CD14-positive monocyte (primary cell): ENCODE results near the gene RERE. TPM values are rescaled to one million over a fixed set of nuclear protein-coding genes. Genes with fewer than 3 reads are reported as not detected.
A peak's percentile ranks its signal among the peaks of the same experiment; 100 is the strongest.

Source experiments
- DNase-seq, 3 donors: peaks; one replicate each; pipeline ENCODE4 v3.0.0-alpha.2; 2011 to 2022
- H2AFZ ChIP-seq: 2 replicates; pipeline ENCODE4 v1.6.0; 2012; ENCODE audit warnings: mild to moderate bottlenecking, low read depth, low read length, inconsistent platforms; ENCODE audit not compliant: insufficient read depth, poor library complexity, severe bottlenecking
- H3K27ac ChIP-seq, 2 donors: 1 replicate in 1 of 2; 2 replicates in 1 of 2; pipeline ENCODE4 v1.5.1; 2012 to 2013; ENCODE audit warnings: low read length in 2 of 2, control low read depth in 1 of 2, inconsistent platforms in 1 of 2, low read depth in 1 of 2, mild to moderate bottlenecking in 1 of 2
- H3K27me3 ChIP-seq, 2 donors: one replicate each; pipeline versions ENCODE4 v1.6.0 to v1.6.1; 2011 to 2013; ENCODE audit warnings: low read length in 2 of 2; ENCODE audit not compliant: control insufficient read depth in 2 of 2, insufficient read depth in 2 of 2
- H3K36me3 ChIP-seq, 2 donors: replicated peaks in 1 of 2; 1 replicate in 1 of 2; 2 replicates in 1 of 2; pipeline versions ENCODE4 v1.5.1 to v1.6.1; 2012 to 2013; ENCODE audit warnings: low read length in 2 of 2, control low read depth in 1 of 2, inconsistent platforms in 1 of 2, mild to moderate bottlenecking in 1 of 2; ENCODE audit not compliant: insufficient read depth in 2 of 2, control insufficient read depth in 1 of 2
- H3K4me1 ChIP-seq, 2 donors: 1 replicate in 1 of 2; 2 replicates in 1 of 2; pipeline versions ENCODE4 v1.5.1 to v1.6.1; 2012 to 2013; ENCODE audit warnings: low read length in 2 of 2, control low read depth in 1 of 2, inconsistent platforms in 1 of 2, mild to moderate bottlenecking in 1 of 2, moderate library complexity in 1 of 2; ENCODE audit not compliant: insufficient read depth in 2 of 2, control insufficient read depth in 1 of 2
- H3K4me2 ChIP-seq: replicated peaks from 2 replicates; pipeline ENCODE3; 2012; ENCODE audit warnings: low read length, moderate library complexity, mild to moderate bottlenecking; ENCODE audit not compliant: poor library complexity, severe bottlenecking; ENCODE audit errors: extremely low read depth
- H3K4me3 ChIP-seq, 3 experiments: fragments of 200-600 bp in 1 of 3; sonication (generic) in 1 of 3; replicated peaks in 1 of 3; 1 replicate in 2 of 3; 2 replicates in 1 of 3; pipeline ENCODE4 v1.5.1; 2011 to 2013; ENCODE audit warnings: low read length in 3 of 3, mild to moderate bottlenecking in 3 of 3, control low read depth in 2 of 3, low read depth in 2 of 3, inconsistent platforms in 1 of 3, moderate library complexity in 1 of 3
- H3K79me2 ChIP-seq: 2 replicates; pipeline ENCODE4 v1.6.0; 2012; ENCODE audit warnings: mild to moderate bottlenecking, control low read depth, inconsistent platforms, low read length, moderate library complexity; ENCODE audit not compliant: insufficient read depth
- H3K9ac ChIP-seq: 2 replicates; pipeline ENCODE4 v1.6.0; 2017; ENCODE audit warnings: low read length, mild to moderate bottlenecking; ENCODE audit not compliant: insufficient read depth, poor library complexity, severe bottlenecking
- H3K9me3 ChIP-seq, 2 donors: replicated peaks in 1 of 2; 1 replicate in 1 of 2; 2 replicates in 1 of 2; pipeline versions ENCODE4 v1.5.1 to v1.6.1; 2012 to 2013; ENCODE audit warnings: low read length in 2 of 2, control low read depth in 1 of 2; ENCODE audit not compliant: control insufficient read depth in 1 of 2, insufficient read depth in 1 of 2
- H4K20me1 ChIP-seq: 2 replicates; pipeline ENCODE4 v1.6.0; 2012; ENCODE audit warnings: mild to moderate bottlenecking, low read length, control low read depth, moderate library complexity; ENCODE audit not compliant: insufficient read depth
- H3K27ac Mint-ChIP-seq, 7 donors: one replicate each; pipeline ENCODE4 v1.8.0; 2020; ENCODE audit warnings: mild to moderate bottlenecking in 7 of 7, mixed read lengths in 7 of 7, moderate library complexity in 6 of 7, inconsistent platforms in 2 of 7
- H3K27me3 Mint-ChIP-seq, 3 donors: one replicate each; pipeline ENCODE4 v1.8.0; 2021 to 2022; ENCODE audit warnings: low read depth in 3 of 3, mild to moderate bottlenecking in 3 of 3, mixed read lengths in 3 of 3, moderate library complexity in 3 of 3, inconsistent platforms in 1 of 3
- H3K36me3 Mint-ChIP-seq, 2 donors: one replicate each; pipeline ENCODE4 v1.8.0; 2020; ENCODE audit warnings: mixed read lengths in 2 of 2, inconsistent platforms in 1 of 2, mild to moderate bottlenecking in 1 of 2
- H3K4me1 Mint-ChIP-seq: one replicate; pipeline ENCODE4 v1.8.0; 2020; ENCODE audit warnings: mild to moderate bottlenecking, mixed read lengths
- H3K4me3 Mint-ChIP-seq, 2 donors: one replicate each; pipeline ENCODE4 v1.8.0; 2020; ENCODE audit warnings: mild to moderate bottlenecking in 2 of 2, mixed read lengths in 2 of 2, moderate library complexity in 1 of 2
- H3K9me3 Mint-ChIP-seq, 7 donors: one replicate each; pipeline ENCODE4 v1.8.0; 2020 to 2022; ENCODE audit warnings: mixed read lengths in 7 of 7, mild to moderate bottlenecking in 6 of 7, moderate library complexity in 6 of 7, inconsistent platforms in 2 of 7
- CTCF ChIP-seq: fragments of 200-600 bp; IDR thresholded peaks from one replicate; pipeline ENCODE4 v1.8.0; 2022; ENCODE audit warnings: antibody characterized with exemption, mild to moderate bottlenecking
- WGBS: methylation state at CpG from one replicate; pipeline ENCODE4 v1.1.5; 2013; ENCODE audit warnings: missing lambda C conversion rate; ENCODE audit not compliant: insufficient coverage; 5-methylcytosine and 5-hydroxymethylcytosine counted together
- intact Hi-C, 2 donors: fragments of 100-400 bp; cut with micrococcal nuclease; formaldehyde crosslinking; loops; one replicate each; pipeline versions ENCODE4 v1.15.0 to v1.15.1; 2023
- polyA plus RNA-seq, 3 donors: library from polyadenylated mRNA; depleted of rRNA in 1 of 3; unstranded in 2 of 3; stranded (reverse) in 1 of 3; fragments of 300-500 nt in 2 of 3; fragments of >200 nt in 1 of 3; fragmentation: Illumina TruSeq in 2 of 3; gene quantifications; 1 replicate in 2 of 3; 2 replicates in 1 of 3; pipeline ENCODE4 v1.2.3, GENCODE V29; 2012 to 2021

The RERE gene
- polyA plus RNA-seq, 3 donors = 1.2 to 19.4 (median 3.8) TPM

- Histone ChIP-seq H3K4me1 (peaks cover 10 to 14% of the 10 kb centered on the region in 2 donors), H3K9me3 (no peaks in the 10 kb centered on the region), H3K27me3 (no peaks in the 10 kb centered on the region), H3K27ac (no peak overlapping the region), H2AFZ (no peak overlapping the region), H3K9ac (no peak overlapping the region), H4K20me1 (peaks cover 97% of the 10 kb centered on the region), H3K36me3 (peaks cover 44 to 81% of the 10 kb centered on the region in 2 donors), H3K4me2 (no peak overlapping the region), H3K79me2 (peaks cover 86% of the 10 kb centered on the region), H3K4me3 (no peak overlapping the region)
- Mint-ChIP-seq H3K36me3 (peaks cover 59 to 80% of the 10 kb centered on the region in 2 donors), H3K27me3 (peaks cover 0 to 4% (median 0%) of the 10 kb centered on the region in 3 donors), H3K9me3 (no peaks in the 10 kb centered on the region), H3K4me3 (no peak overlapping the region), H3K4me1 (peaks cover 30% of the 10 kb centered on the region), H3K27ac (peak overlapping the region in 1 of 7 donors; percentile 30)
- WGBS = 95% methylated on average over 2 of the region's 4 CpGs
- no peak for DNase-seq
- intact Hi-C loops = no loop called here
- TF ChIP-seq CTCF = no peak
These were observed 410.5 kb downstream of the RERE start for GRCh38 chr1:8406960-8407359.

- H3K9me3 ChIP-seq = no peaks in the 10 kb centered on the region
- Mint-ChIP-seq H3K4me1 (peaks cover 27% of the 10 kb centered on the region), H3K27ac (peak overlapping the region in 3 of 7 donors; percentile 5 to 70 (median 37)), H3K9me3 (no peaks in the 10 kb centered on the region), H3K27me3 (peaks cover 0 to 2% (median 0%) of the 10 kb centered on the region in 3 donors), H3K4me3 (no peak overlapping the region), H3K36me3 (peaks cover 60 to 83% of the 10 kb centered on the region in 2 donors)
- H2AFZ ChIP-seq = no peak overlapping the region
- H3K27ac ChIP-seq = no peak overlapping the region
- TF ChIP-seq CTCF = no peak
- no peaks in the 10 kb centered on the region for H3K27me3 ChIP-seq
- WGBS = 95% methylated on average over 4 of the region's 7 CpGs
- H4K20me1 ChIP-seq = peaks cover 97% of the 10 kb centered on the region
- H3K4me3 ChIP-seq = no peak overlapping the region
- no peak overlapping the region for H3K4me2 ChIP-seq
- no peak overlapping the region for H3K9ac ChIP-seq
- H3K36me3 ChIP-seq = peaks cover 41 to 81% of the 10 kb centered on the region in 2 donors
- peaks cover 10 to 14% of the 10 kb centered on the region in 2 donors for H3K4me1 ChIP-seq
- H3K79me2 ChIP-seq = peaks cover 84% of the 10 kb centered on the region
- intact Hi-C loops = no loop called here
- DNase-seq = no peak
These were observed 411.4 kb downstream of the RERE start for GRCh38 chr1:8406011-8406410.
